CD14-positive monocyte (primary cell): ENCODE measurements around the gene ST6GALNAC3. TPM values are rescaled to one million over a fixed set of nuclear protein-coding genes. Genes with fewer than 3 reads are reported as not detected.

Source experiments
- DNase-seq, 3 donors: peaks; one replicate each; pipeline ENCODE4 v3.0.0-alpha.2; 2011 to 2022
- H2AFZ ChIP-seq: 2 replicates; pipeline ENCODE4 v1.6.0; 2012; ENCODE audit warnings: mild to moderate bottlenecking, low read depth, low read length, inconsistent platforms; ENCODE audit not compliant: insufficient read depth, poor library complexity, severe bottlenecking
- H3K27ac ChIP-seq, 2 donors: 1 replicate in 1 of 2; 2 replicates in 1 of 2; pipeline ENCODE4 v1.5.1; 2012 to 2013; ENCODE audit warnings: low read length in 2 of 2, control low read depth in 1 of 2, inconsistent platforms in 1 of 2, low read depth in 1 of 2, mild to moderate bottlenecking in 1 of 2
- H3K27me3 ChIP-seq, 2 donors: one replicate each; pipeline versions ENCODE4 v1.6.0 to v1.6.1; 2011 to 2013; ENCODE audit warnings: low read length in 2 of 2; ENCODE audit not compliant: control insufficient read depth in 2 of 2, insufficient read depth in 2 of 2
- H3K36me3 ChIP-seq, 2 donors: replicated peaks in 1 of 2; 1 replicate in 1 of 2; 2 replicates in 1 of 2; pipeline versions ENCODE4 v1.5.1 to v1.6.1; 2012 to 2013; ENCODE audit warnings: low read length in 2 of 2, control low read depth in 1 of 2, inconsistent platforms in 1 of 2, mild to moderate bottlenecking in 1 of 2; ENCODE audit not compliant: insufficient read depth in 2 of 2, control insufficient read depth in 1 of 2
- H3K4me1 ChIP-seq, 2 donors: 1 replicate in 1 of 2; 2 replicates in 1 of 2; pipeline versions ENCODE4 v1.5.1 to v1.6.1; 2012 to 2013; ENCODE audit warnings: low read length in 2 of 2, control low read depth in 1 of 2, inconsistent platforms in 1 of 2, mild to moderate bottlenecking in 1 of 2, moderate library complexity in 1 of 2; ENCODE audit not compliant: insufficient read depth in 2 of 2, control insufficient read depth in 1 of 2
- H3K4me2 ChIP-seq: replicated peaks from 2 replicates; pipeline ENCODE3; 2012; ENCODE audit warnings: low read length, moderate library complexity, mild to moderate bottlenecking; ENCODE audit not compliant: poor library complexity, severe bottlenecking; ENCODE audit errors: extremely low read depth
- H3K4me3 ChIP-seq, 3 experiments: fragments of 200-600 bp in 1 of 3; sonication (generic) in 1 of 3; replicated peaks in 1 of 3; 1 replicate in 2 of 3; 2 replicates in 1 of 3; pipeline ENCODE4 v1.5.1; 2011 to 2013; ENCODE audit warnings: low read length in 3 of 3, mild to moderate bottlenecking in 3 of 3, control low read depth in 2 of 3, low read depth in 2 of 3, inconsistent platforms in 1 of 3, moderate library complexity in 1 of 3
- H3K79me2 ChIP-seq: 2 replicates; pipeline ENCODE4 v1.6.0; 2012; ENCODE audit warnings: mild to moderate bottlenecking, control low read depth, inconsistent platforms, low read length, moderate library complexity; ENCODE audit not compliant: insufficient read depth
- H3K9ac ChIP-seq: 2 replicates; pipeline ENCODE4 v1.6.0; 2017; ENCODE audit warnings: low read length, mild to moderate bottlenecking; ENCODE audit not compliant: insufficient read depth, poor library complexity, severe bottlenecking
- H3K9me3 ChIP-seq, 2 donors: replicated peaks in 1 of 2; 1 replicate in 1 of 2; 2 replicates in 1 of 2; pipeline versions ENCODE4 v1.5.1 to v1.6.1; 2012 to 2013; ENCODE audit warnings: low read length in 2 of 2, control low read depth in 1 of 2; ENCODE audit not compliant: control insufficient read depth in 1 of 2, insufficient read depth in 1 of 2
- H4K20me1 ChIP-seq: 2 replicates; pipeline ENCODE4 v1.6.0; 2012; ENCODE audit warnings: mild to moderate bottlenecking, low read length, control low read depth, moderate library complexity; ENCODE audit not compliant: insufficient read depth
- H3K27ac Mint-ChIP-seq, 7 donors: one replicate each; pipeline ENCODE4 v1.8.0; 2020; ENCODE audit warnings: mild to moderate bottlenecking in 7 of 7, mixed read lengths in 7 of 7, moderate library complexity in 6 of 7, inconsistent platforms in 2 of 7
- H3K27me3 Mint-ChIP-seq, 3 donors: one replicate each; pipeline ENCODE4 v1.8.0; 2021 to 2022; ENCODE audit warnings: low read depth in 3 of 3, mild to moderate bottlenecking in 3 of 3, mixed read lengths in 3 of 3, moderate library complexity in 3 of 3, inconsistent platforms in 1 of 3
- H3K36me3 Mint-ChIP-seq, 2 donors: one replicate each; pipeline ENCODE4 v1.8.0; 2020; ENCODE audit warnings: mixed read lengths in 2 of 2, inconsistent platforms in 1 of 2, mild to moderate bottlenecking in 1 of 2
- H3K4me1 Mint-ChIP-seq: one replicate; pipeline ENCODE4 v1.8.0; 2020; ENCODE audit warnings: mild to moderate bottlenecking, mixed read lengths
- H3K4me3 Mint-ChIP-seq, 2 donors: one replicate each; pipeline ENCODE4 v1.8.0; 2020; ENCODE audit warnings: mild to moderate bottlenecking in 2 of 2, mixed read lengths in 2 of 2, moderate library complexity in 1 of 2
- H3K9me3 Mint-ChIP-seq, 7 donors: one replicate each; pipeline ENCODE4 v1.8.0; 2020 to 2022; ENCODE audit warnings: mixed read lengths in 7 of 7, mild to moderate bottlenecking in 6 of 7, moderate library complexity in 6 of 7, inconsistent platforms in 2 of 7
- WGBS: methylation state at CpG from one replicate; pipeline ENCODE4 v1.1.5; 2013; ENCODE audit warnings: missing lambda C conversion rate; ENCODE audit not compliant: insufficient coverage; 5-methylcytosine and 5-hydroxymethylcytosine counted together
- intact Hi-C, 2 donors: fragments of 100-400 bp; cut with micrococcal nuclease; formaldehyde crosslinking; loops; one replicate each; pipeline versions ENCODE4 v1.15.0 to v1.15.1; 2023
- polyA plus RNA-seq, 3 donors: library from polyadenylated mRNA; depleted of rRNA in 1 of 3; unstranded in 2 of 3; stranded (reverse) in 1 of 3; fragments of 300-500 nt in 2 of 3; fragments of >200 nt in 1 of 3; fragmentation: Illumina TruSeq in 2 of 3; gene quantifications; 1 replicate in 2 of 3; 2 replicates in 1 of 3; pipeline ENCODE4 v1.2.3, GENCODE V29; 2012 to 2021
- TF ChIP-seq, protein P1 (sequence below): fragments of 200-600 bp; IDR thresholded peaks from one replicate; pipeline ENCODE4 v1.8.0; 2022; ENCODE audit warnings: antibody characterized with exemption, mild to moderate bottlenecking

Gene ST6GALNAC3
- polyA plus RNA-seq, 3 donors: 6.5 to 9.2 (median 7.6) TPM

DNA sequence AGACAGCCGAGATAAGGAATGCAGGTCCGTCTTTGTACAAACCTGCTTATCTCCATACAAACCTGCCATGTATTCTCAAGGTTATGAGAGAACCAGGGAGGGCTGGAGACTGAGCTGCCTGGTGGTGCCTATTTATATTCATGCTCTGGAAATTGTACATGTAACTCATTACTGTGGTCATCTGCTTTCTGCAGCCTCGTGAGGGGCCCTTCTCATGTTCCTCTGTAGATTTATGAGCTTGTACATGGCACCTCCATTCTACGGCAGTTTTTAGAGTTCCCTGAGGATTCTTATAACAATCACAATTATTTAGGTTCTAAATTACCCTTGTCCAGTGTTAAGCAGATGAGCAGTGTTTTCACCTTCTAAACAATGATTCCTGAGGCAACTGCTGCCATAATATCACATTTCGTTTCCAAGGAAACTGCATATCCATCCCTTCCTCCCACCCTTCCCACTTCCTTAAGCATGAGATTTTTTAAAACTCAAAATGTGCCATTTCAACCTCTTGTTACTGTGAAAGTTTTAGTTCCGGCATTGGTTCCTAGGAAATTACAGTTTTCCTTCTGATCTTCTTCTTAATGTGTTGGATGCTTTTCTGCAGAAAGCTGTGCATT lies 112.1 kb downstream of the ST6GALNAC3 start:
- H2AFZ ChIP-seq: no peak overlapping the region
- no peak overlapping the region for H3K4me3 ChIP-seq
- no peak overlapping the region for H3K4me3 Mint-ChIP-seq
- WGBS: 83% methylated on average over 1 of the region's 6 CpGs
- no peaks in the 10 kb centered on the region for H3K79me2 ChIP-seq
- H3K27me3 ChIP-seq: no peaks in the 10 kb centered on the region
- intact Hi-C loops: no loop called here
- no peaks in the 10 kb centered on the region for H3K4me1 ChIP-seq
- no peak for DNase-seq
- no peaks in the 10 kb centered on the region for H3K9me3 ChIP-seq
- H3K27me3 Mint-ChIP-seq: no peaks in the 10 kb centered on the region
- H3K9ac ChIP-seq: no peak overlapping the region
- no peak overlapping the region for H3K27ac Mint-ChIP-seq
- H4K20me1 ChIP-seq: no peaks in the 10 kb centered on the region
- H3K4me1 Mint-ChIP-seq: peaks cover 2% of the 10 kb centered on the region
- no peaks in the 10 kb centered on the region for H3K36me3 ChIP-seq
- peaks cover 0 to 7% (median 2%) of the 10 kb centered on the region in 7 donors for H3K9me3 Mint-ChIP-seq
- H3K36me3 Mint-ChIP-seq: no peaks in the 10 kb centered on the region
- TF ChIP-seq, protein P1, sequence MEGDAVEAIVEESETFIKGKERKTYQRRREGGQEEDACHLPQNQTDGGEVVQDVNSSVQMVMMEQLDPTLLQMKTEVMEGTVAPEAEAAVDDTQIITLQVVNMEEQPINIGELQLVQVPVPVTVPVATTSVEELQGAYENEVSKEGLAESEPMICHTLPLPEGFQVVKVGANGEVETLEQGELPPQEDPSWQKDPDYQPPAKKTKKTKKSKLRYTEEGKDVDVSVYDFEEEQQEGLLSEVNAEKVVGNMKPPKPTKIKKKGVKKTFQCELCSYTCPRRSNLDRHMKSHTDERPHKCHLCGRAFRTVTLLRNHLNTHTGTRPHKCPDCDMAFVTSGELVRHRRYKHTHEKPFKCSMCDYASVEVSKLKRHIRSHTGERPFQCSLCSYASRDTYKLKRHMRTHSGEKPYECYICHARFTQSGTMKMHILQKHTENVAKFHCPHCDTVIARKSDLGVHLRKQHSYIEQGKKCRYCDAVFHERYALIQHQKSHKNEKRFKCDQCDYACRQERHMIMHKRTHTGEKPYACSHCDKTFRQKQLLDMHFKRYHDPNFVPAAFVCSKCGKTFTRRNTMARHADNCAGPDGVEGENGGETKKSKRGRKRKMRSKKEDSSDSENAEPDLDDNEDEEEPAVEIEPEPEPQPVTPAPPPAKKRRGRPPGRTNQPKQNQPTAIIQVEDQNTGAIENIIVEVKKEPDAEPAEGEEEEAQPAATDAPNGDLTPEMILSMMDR: no peak
- no peak overlapping the region for H3K27ac ChIP-seq
- H3K4me2 ChIP-seq: no peak overlapping the region

DNA sequence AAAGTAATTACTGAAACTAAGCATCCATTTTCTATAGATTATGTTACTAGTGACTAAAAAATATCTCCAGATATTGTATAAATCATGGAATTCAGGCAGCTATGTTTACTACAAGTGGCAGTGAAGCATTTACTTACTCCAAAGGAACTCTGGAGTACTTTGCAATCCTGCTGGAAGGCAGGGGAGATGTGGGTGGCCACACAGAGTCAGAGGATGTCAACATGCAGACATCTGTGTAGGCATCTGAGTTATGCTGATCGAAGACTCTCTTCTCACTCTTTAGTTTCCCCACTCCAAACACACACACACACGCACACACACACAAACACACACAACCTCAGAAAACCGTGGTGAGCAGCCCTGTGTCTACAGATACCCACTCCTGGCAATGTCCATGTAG lies 112.9 kb downstream of the ST6GALNAC3 start:
- Histone ChIP-seq H4K20me1 (no peaks in the 10 kb centered on the region), H3K4me3 (no peak overlapping the region), H3K79me2 (no peaks in the 10 kb centered on the region), H3K9me3 (no peaks in the 10 kb centered on the region), H3K27ac (no peak overlapping the region), H3K36me3 (no peaks in the 10 kb centered on the region), H3K27me3 (no peaks in the 10 kb centered on the region), H2AFZ (no peak overlapping the region), H3K4me2 (no peak overlapping the region), H3K4me1 (no peaks in the 10 kb centered on the region), H3K9ac (no peak overlapping the region)
- Mint-ChIP-seq H3K9me3 (peaks cover 0 to 7% (median 2%) of the 10 kb centered on the region in 7 donors), H3K4me3 (no peak overlapping the region), H3K4me1 (peaks cover 2% of the 10 kb centered on the region), H3K36me3 (no peaks in the 10 kb centered on the region), H3K27me3 (no peaks in the 10 kb centered on the region), H3K27ac (no peak overlapping the region)
- TF ChIP-seq, protein P1: no peak
- intact Hi-C loops: no loop called here
- WGBS: 83% methylated on average over 2 of the region's 3 CpGs
- DNase-seq: no peak
